H1 (cell line): ENCODE results near the gene ARHGAP25. TPM values are rescaled to one million over a fixed set of nuclear protein-coding genes. Genes with fewer than 3 reads are reported as not detected.

ENCODE experiments used
- CTCF ChIA-PET: fragments of 300-600 bp; sonication (Branson Sonifier 250); formaldehyde crosslinking; loops from one replicate; lab custom pipeline; 2021; ENCODE audit not compliant: partially characterized antibody; lab: Charles Lee
- POLR2A ChIA-PET: fragments of 300-600 bp; sonication (Branson Sonifier 250); formaldehyde crosslinking; loops from one replicate; lab custom pipeline; 2021; ENCODE audit warnings: inconsistent platforms; ENCODE audit not compliant: partially characterized antibody; lab: Charles Lee
- DNase-seq, 2 experiments: peaks; one replicate each; pipeline versions ENCODE4 v3.0.0 to v3.0.0-alpha.2; 2010 to 2022; ENCODE audit warnings: low spot score in 2 of 2, low read depth in 1 of 2, mixed read lengths in 1 of 2
- FAIRE-seq: peaks from 2 replicates; lab custom pipeline; 2011; peaks lifted over from hg19 to GRCh38; lab: Jason Lieb, UNC
- H2AFZ ChIP-seq: 2 replicates; pipeline ENCODE4 v1.8.1; 2012; ENCODE audit warnings: low read length, inconsistent platforms
- H2AK5ac ChIP-seq: 2 replicates; pipeline ENCODE4 v1.6.1; 2013; ENCODE audit warnings: low read depth, low read length
- H2BK120ac ChIP-seq: replicated peaks from 2 replicates; pipeline ENCODE3; 2013; ENCODE audit warnings: low read depth, low read length, inconsistent platforms
- H2BK12ac ChIP-seq: 2 replicates; pipeline ENCODE4 v1.6.1; 2013; ENCODE audit warnings: low read depth, low read length
- H2BK15ac ChIP-seq: 2 replicates; pipeline ENCODE4 v1.6.1; 2013; ENCODE audit warnings: low read length
- H2BK20ac ChIP-seq: 2 replicates; pipeline ENCODE4 v1.6.1; 2013; ENCODE audit warnings: low read length
- H2BK5ac ChIP-seq: 2 replicates; pipeline ENCODE4 v1.6.1; 2013; ENCODE audit warnings: low read depth, low read length
- H3K14ac ChIP-seq: 2 replicates; pipeline ENCODE4 v1.6.1; 2013; ENCODE audit warnings: inconsistent platforms; ENCODE audit not compliant: insufficient read length
- H3K18ac ChIP-seq: 2 replicates; pipeline ENCODE4 v1.6.1; 2013; ENCODE audit warnings: low read length; ENCODE audit errors: extremely low read depth
- H3K23ac ChIP-seq: 2 replicates; pipeline ENCODE4 v1.6.1; 2013; ENCODE audit warnings: inconsistent platforms; ENCODE audit not compliant: insufficient read length
- H3K23me2 ChIP-seq: 2 replicates; pipeline ENCODE4 v1.6.1; 2013; ENCODE audit warnings: low read depth, low read length
- H3K27ac ChIP-seq: 2 replicates; pipeline ENCODE4 v1.6.1; 2011; ENCODE audit warnings: low read depth, low read length, inconsistent platforms
- H3K27me3 ChIP-seq, 4 experiments: replicated peaks in 1 of 4; 1 replicate in 1 of 4; 2 replicates in 3 of 4; pipeline versions ENCODE4 v1.6.1 to v1.8.1; 2011 to 2013; ENCODE audit warnings: low read length in 3 of 4, mild to moderate bottlenecking in 3 of 4, inconsistent platforms in 2 of 4, mixed read lengths in 2 of 4, moderate library complexity in 1 of 4; ENCODE audit not compliant: control insufficient read depth in 3 of 4, insufficient read depth in 3 of 4; ENCODE audit errors: extremely low read depth in 1 of 4
- H3K36me3 ChIP-seq, 4 experiments: 2 replicates each; pipeline versions ENCODE4 v1.6.1 to v1.8.1; 2011 to 2013; ENCODE audit warnings: mild to moderate bottlenecking in 4 of 4, low read length in 3 of 4, moderate library complexity in 2 of 4, control low read depth in 1 of 4, inconsistent platforms in 1 of 4; ENCODE audit not compliant: insufficient read depth in 4 of 4, control insufficient read depth in 2 of 4
- H3K4ac ChIP-seq: replicated peaks from 2 replicates; pipeline ENCODE3; 2013; ENCODE audit warnings: low read length, low read depth, mixed read lengths, inconsistent platforms; ENCODE audit not compliant: insufficient read length
- H3K4me1 ChIP-seq, 4 experiments: replicated peaks in 1 of 4; 1 replicate in 1 of 4; 2 replicates in 3 of 4; pipeline versions ENCODE4 v1.6.1 to v1.8.1; 2011 to 2013; ENCODE audit warnings: low read length in 3 of 4, inconsistent platforms in 2 of 4, mixed read lengths in 1 of 4; ENCODE audit not compliant: insufficient read depth in 4 of 4, control insufficient read depth in 3 of 4
- H3K4me2 ChIP-seq, 2 experiments: 2 replicates each; pipeline versions ENCODE4 v1.6.1 to v1.8.1; 2011 to 2013; ENCODE audit warnings: low read depth in 2 of 2, low read length in 2 of 2, control low read depth in 1 of 2, inconsistent platforms in 1 of 2, mild to moderate bottlenecking in 1 of 2; ENCODE audit not compliant: insufficient read depth in 1 of 2
- H3K4me3 ChIP-seq, 4 experiments: fragments of 200-600, 300-600 bp in 1 of 4; sonication (generic), shearing (Covaris generic), sonication (Bioruptor Twin) in 1 of 4; 2 replicates each; pipeline versions ENCODE4 v1.5.1 to v1.8.1; 2011 to 2016; ENCODE audit warnings: low read length in 4 of 4, low read depth in 3 of 4, control low read depth in 2 of 4, inconsistent platforms in 2 of 4, mild to moderate bottlenecking in 2 of 4, mixed read lengths in 1 of 4, moderate library complexity in 1 of 4; ENCODE audit not compliant: insufficient read depth in 2 of 4; ENCODE audit errors: extremely low read depth in 1 of 4
- H3K56ac ChIP-seq: replicated peaks from 2 replicates; pipeline ENCODE3; 2013; ENCODE audit warnings: low read depth, mild to moderate bottlenecking, mixed read lengths, low read length, inconsistent platforms; ENCODE audit not compliant: insufficient read length
- H3K79me1 ChIP-seq: 2 replicates; pipeline ENCODE4 v1.6.1; 2013; ENCODE audit warnings: low read depth, low read length, control low read depth
- H3K79me2 ChIP-seq, 2 experiments: 2 replicates each; pipeline versions ENCODE4 v1.6.1 to v1.8.1; 2012 to 2013; ENCODE audit warnings: low read length in 2 of 2, mild to moderate bottlenecking in 2 of 2, inconsistent platforms in 1 of 2; ENCODE audit not compliant: insufficient read depth in 2 of 2, control insufficient read depth in 1 of 2
- H3K9ac ChIP-seq, 4 experiments: replicated peaks in 1 of 4; 1 replicate in 1 of 4; 2 replicates in 3 of 4; pipeline versions ENCODE4 v1.6.1 to v1.8.1; 2011 to 2013; ENCODE audit warnings: low read depth in 3 of 4, low read length in 3 of 4, control low read depth in 2 of 4, mild to moderate bottlenecking in 2 of 4, moderate library complexity in 2 of 4, inconsistent platforms in 1 of 4; ENCODE audit errors: extremely low read depth in 1 of 4
- H3K9me3 ChIP-seq, 2 experiments: 2 replicates each; pipeline versions ENCODE4 v1.6.1 to v1.8.1; 2012 to 2013; ENCODE audit warnings: mild to moderate bottlenecking in 2 of 2, moderate library complexity in 2 of 2, control low read depth in 1 of 2, inconsistent platforms in 1 of 2, low read depth in 1 of 2, low read length in 1 of 2, mixed read lengths in 1 of 2; ENCODE audit not compliant: insufficient read depth in 2 of 2
- H4K20me1 ChIP-seq, 2 experiments: replicated peaks in 1 of 2; 2 replicates each; pipeline versions ENCODE3 to v1.8.1; 2011 to 2013; ENCODE audit warnings: inconsistent platforms in 2 of 2, low read length in 2 of 2, mild to moderate bottlenecking in 1 of 2; ENCODE audit not compliant: insufficient read depth in 2 of 2, control insufficient read depth in 1 of 2
- H4K5ac ChIP-seq: 2 replicates; pipeline ENCODE4 v1.6.1; 2013; ENCODE audit warnings: low read length, low read depth, mixed read lengths, inconsistent platforms; ENCODE audit not compliant: insufficient read length
- H4K8ac ChIP-seq: 2 replicates; pipeline ENCODE4 v1.8.0; 2013; ENCODE audit warnings: mild to moderate bottlenecking, moderate library complexity, low read length, inconsistent platforms; ENCODE audit not compliant: insufficient read depth; ENCODE audit errors: extremely low read depth
- H4K91ac ChIP-seq: replicated peaks from 2 replicates; pipeline ENCODE3; 2013; ENCODE audit warnings: low read length, mixed read lengths, inconsistent platforms; ENCODE audit not compliant: insufficient read length
- CBX5 ChIP-seq: fragments of 300-800, 300-1000 bp; sonication (generic); IDR thresholded peaks from 2 replicates; pipeline ENCODE4 v1.7.1; 2016; ENCODE audit warnings: antibody characterized with exemption, low read length, low read depth
- EGR1 ChIP-seq: IDR thresholded peaks from 2 replicates; pipeline ENCODE4 v1.6.1; 2011; ENCODE audit warnings: low read depth, low read length, borderline replicate concordance
- GABPA ChIP-seq: IDR thresholded peaks from 2 replicates; pipeline ENCODE4 v1.6.1; 2011; ENCODE audit warnings: mild to moderate bottlenecking, low read length, moderate library complexity, borderline replicate concordance; ENCODE audit not compliant: insufficient read depth
- KDM1A ChIP-seq: fragments of 200-600, 300-600 bp; sonication (generic); IDR thresholded peaks from 2 replicates; pipeline ENCODE4 v1.7.1; 2016; ENCODE audit warnings: mild to moderate bottlenecking, low read length, borderline replicate concordance
- NANOG ChIP-seq: IDR thresholded peaks from 2 replicates; pipeline ENCODE4 v1.6.1; 2011; ENCODE audit warnings: low read length, low read depth, mild to moderate bottlenecking, inconsistent platforms; ENCODE audit not compliant: insufficient read depth, poor library complexity, severe bottlenecking
- WGBS, 2 experiments: shearing (Covaris generic) in 1 of 2; methylation state at CpG; one replicate each; pipeline versions ENCODE4 v1.1.6 to v1.1.7; 2013 to 2015; ENCODE audit warnings: low lambda C conversion rate in 2 of 2, mixed read lengths in 2 of 2, inconsistent platforms in 1 of 2, low coverage in 1 of 2, missing lambda C conversion rate in 1 of 2; ENCODE audit not compliant: insufficient replicate concordance in 2 of 2, insufficient coverage in 1 of 2, insufficient read length in 1 of 2; ENCODE audit errors: extremely low coverage in 1 of 2, missing lambda C conversion rate in 1 of 2; 5-methylcytosine and 5-hydroxymethylcytosine counted together
- polyA plus RNA-seq, 7 experiments: library from polyadenylated mRNA; depleted of rRNA in 3 of 7; stranded (reverse) in 5 of 7; unstranded in 2 of 7; fragments of >200 nt in 5 of 7; fragments of 200-250 nt in 2 of 7; gene quantifications; 1 replicate in 5 of 7; 2 replicates in 1 of 7; 4 replicates in 1 of 7; pipeline versions ENCODE4 v1.2.1 to v1.2.3, GENCODE V29; 2011 to 2013; ENCODE audit warnings: missing spikeins in 2 of 7, mixed read lengths in 2 of 7
- total RNA-seq: library from RNA; stranded (reverse); fragmentation: NEBNext Ultra II Directional; extraction: Animal tissue kit (Norgen Biotek cat#: 25700); gene quantifications from 2 replicates; pipeline ENCODE4 v1.2.1, GENCODE V29; 2021

Gene ARHGAP25
- total and polyA plus RNA-seq, 2 of the 8 experiments (the other 6 are each of a cell fraction or from before 2014, with no cell fraction given): 1.00 to 1.2 TPM

DNA sequence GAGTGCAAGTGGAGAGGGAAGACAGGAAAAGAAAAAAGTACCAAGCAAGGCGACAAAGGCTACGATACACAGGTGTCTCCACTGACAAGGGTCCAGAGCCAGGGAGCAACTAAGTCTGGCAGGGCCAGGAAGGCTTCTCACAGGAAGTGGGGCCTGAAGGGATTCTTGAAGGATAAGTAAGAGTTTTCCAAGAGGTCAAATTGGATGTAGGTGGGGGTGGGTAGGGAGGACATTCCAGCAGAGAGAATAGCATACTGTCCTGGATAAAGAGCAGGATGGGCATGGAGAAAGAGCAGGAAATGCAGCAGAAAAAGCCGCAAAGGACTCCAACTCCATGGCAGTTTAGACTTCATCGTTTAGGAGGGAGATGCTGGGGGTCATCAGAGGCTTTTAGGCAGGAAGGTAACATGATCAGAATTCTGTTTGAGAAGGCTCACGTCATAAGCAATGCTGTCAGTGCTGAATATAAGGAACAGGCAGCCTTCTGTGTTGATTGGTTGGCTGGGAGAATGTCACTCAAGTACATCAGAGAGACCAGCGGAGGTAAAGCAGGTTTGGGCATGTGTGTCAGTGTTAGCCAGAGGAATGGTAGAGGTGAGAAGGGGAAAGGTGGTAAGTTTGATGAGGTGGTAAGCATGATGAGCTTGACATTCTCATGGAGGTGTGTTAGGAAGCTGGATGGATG lies 35.1 kb downstream of the ARHGAP25 start:
- no peak overlapping the region for H2BK20ac ChIP-seq
- no peak overlapping the region for H3K27ac ChIP-seq
- H3K27me3 ChIP-seq: no peaks in the 10 kb centered on the region
- H3K23ac ChIP-seq: no peak overlapping the region
- H2BK12ac ChIP-seq: peak overlapping the region; percentile 4; the same call in 1 of the 2 replicates
- no peaks in the 10 kb centered on the region for H3K9me3 ChIP-seq
- 93% methylated on average over 6 of the region's 6 CpGs; no CpG with 5 or more reads in 1 of the 2 experiments for WGBS, 2 experiments
- no peak overlapping the region for H3K18ac ChIP-seq
- FAIRE-seq: no peak
- H2AK5ac ChIP-seq: no peak overlapping the region; the same call in 1 of the 2 replicates
- no peaks in the 10 kb centered on the region for H4K20me1 ChIP-seq
- H3K79me1 ChIP-seq: no peaks in the 10 kb centered on the region
- H2BK120ac ChIP-seq: no peak overlapping the region
- no peak overlapping the region for H4K5ac ChIP-seq
- H3K9ac ChIP-seq: no peak overlapping the region
- TF ChIP-seq CBX5 (no peak), GABPA (no peak), EGR1 (no peak), KDM1A (no peak), NANOG (no peak)
- TF ChIP-seq, all 59 proteins: peak for 0
- CTCF ChIA-PET: interaction anchor here (0.8 to 2.2 kb wide), 6 partner anchors 10 to 118 kb away, joined by 3 to 10 read pairs (median 4); no protein-coding TSS in a partner anchor
- no peak overlapping the region for H3K4me2 ChIP-seq
- H2AFZ ChIP-seq: peak overlapping the region; percentile 27; the same call in 1 of the 2 replicates
- H2BK15ac ChIP-seq: peak overlapping the region; percentile 83; the same call in 1 of the 2 replicates
- H3K23me2 ChIP-seq: no peaks in the 10 kb centered on the region
- no peak overlapping the region for H3K56ac ChIP-seq
- POLR2A ChIA-PET: no interaction called here
- no peaks in the 10 kb centered on the region for H3K36me3 ChIP-seq
- H3K4me3 ChIP-seq: no peak overlapping the region
- no peak for DNase-seq
- H3K79me2 ChIP-seq: no peaks in the 10 kb centered on the region
- H3K14ac ChIP-seq: no peak overlapping the region
- no peak overlapping the region for H2BK5ac ChIP-seq
- peaks cover 0 to 5% (median 3%) of the 10 kb centered on the region in 4 experiments; a peak in 2 of 7 replicates for H3K4me1 ChIP-seq
- no peak overlapping the region for H3K4ac ChIP-seq
- no peak overlapping the region for H4K8ac ChIP-seq
- no peak overlapping the region for H4K91ac ChIP-seq
